Measurements from ENCODE around the gene AQP1. TPM values are rescaled to one million over a fixed set of nuclear protein-coding genes. Genes with fewer than 3 reads are reported as not detected.

The AQP1 gene
- total and polyA plus RNA-seq, 5 experiments from 2014 or later = 0.23 to 0.33 TPM; not detected in 3

- POLR2A ChIA-PET = interaction anchor here (1.1 kb wide), 1 partner anchor 24 kb away, joined by 3 read pairs; no protein-coding TSS in a partner anchor
- Mint-ChIP-seq H3K36me3 (no peaks in the 10 kb centered on the region), H3K4me1 (peaks cover 0 to 2% (median 0%) of the 10 kb centered on the region in 4 donors), H3K27me3 (no peaks in the 10 kb centered on the region), H3K4me3 (no peak overlapping the region), H3K9me3 (peaks cover 0 to 6% (median 2%) of the 10 kb centered on the region in 9 donors), H3K27ac (no peak overlapping the region)
- peak in 1 of 10 donors; percentile 44 for DNase-seq
- no peak for ATAC-seq
Observed at GRCh38 chr7:30921540-30922401, 10.1 kb downstream of the AQP1 start.

GRCh38 chr7:30922596-30922995, 10.9 kb downstream of the AQP1 start:
- no peak overlapping the region for H3K27ac Mint-ChIP-seq
- DNase-seq = no peak

GRCh38 chr7:30923009-30923773, 11.5 kb downstream of the AQP1 start:
- ATAC-seq = no peak
- Mint-ChIP-seq H3K4me1 (peaks cover 0 to 2% (median 0%) of the 10 kb centered on the region in 4 donors), H3K9me3 (peaks cover 0 to 13% (median 3%) of the 10 kb centered on the region in 9 donors), H3K4me3 (no peak overlapping the region), H3K27me3 (no peaks in the 10 kb centered on the region), H3K36me3 (no peaks in the 10 kb centered on the region), H3K27ac (no peak overlapping the region)
- peak in 1 of 10 donors; percentile 11 for DNase-seq
- POLR2A ChIA-PET = interaction anchor here (1.1 kb wide), 1 partner anchor 25 kb away, joined by 3 read pairs; no protein-coding TSS in a partner anchor

More at GRCh38 chr7:30922596-30922995, 10.9 kb downstream of the AQP1 start:
- POLR2A ChIA-PET = interaction anchor here (1.1 kb wide), 1 partner anchor 24 kb away, joined by 3 read pairs; no protein-coding TSS in a partner anchor
- Mint-ChIP-seq H3K4me3 (no peak overlapping the region), H3K27me3 (no peaks in the 10 kb centered on the region), H3K9me3 (peaks cover 0 to 12% (median 3%) of the 10 kb centered on the region in 9 donors), H3K36me3 (no peaks in the 10 kb centered on the region), H3K4me1 (peaks cover 0 to 2% (median 0%) of the 10 kb centered on the region in 4 donors)
- no peak for ATAC-seq

- POLR2A ChIA-PET = no interaction called here
- Mint-ChIP-seq H3K36me3 (no peaks in the 10 kb centered on the region), H3K27ac (no peak overlapping the region), H3K4me1 (peaks cover 0 to 2% (median 0%) of the 10 kb centered on the region in 4 donors), H3K4me3 (no peak overlapping the region), H3K27me3 (no peaks in the 10 kb centered on the region), H3K9me3 (peaks cover 0 to 13% (median 3%) of the 10 kb centered on the region in 9 donors)
- ATAC-seq (no peak), DNase-seq (peak in 1 of 10 donors; percentile 8)
Observed at GRCh38 chr7:30923774-30924413, 12.2 kb downstream of the AQP1 start.

- DNase-seq (peak in 1 of 10 donors; percentile 52), ATAC-seq (no peak)
- POLR2A ChIA-PET = no interaction called here
- no peaks in the 10 kb centered on the region for H3K36me3 Mint-ChIP-seq
- peaks cover 0 to 2% (median 0%) of the 10 kb centered on the region in 4 donors for H3K4me1 Mint-ChIP-seq
- H3K4me3 Mint-ChIP-seq = no peak overlapping the region
- peaks cover 0 to 13% (median 3%) of the 10 kb centered on the region in 9 donors for H3K9me3 Mint-ChIP-seq
- peaks cover 0 to 3% (median 0%) of the 10 kb centered on the region in 5 donors for H3K27me3 Mint-ChIP-seq
- H3K27ac Mint-ChIP-seq = no peak overlapping the region
Observed at GRCh38 chr7:30924624-30925023, 13.0 kb downstream of the AQP1 start.

GRCh38 chr7:30925117-30925516, 13.5 kb downstream of the AQP1 start:
- ATAC-seq (no peak), DNase-seq (no peak)
- peaks cover 0 to 7% (median 0%) of the 10 kb centered on the region in 5 donors for H3K27me3 Mint-ChIP-seq
- peaks cover 0 to 13% (median 3%) of the 10 kb centered on the region in 9 donors for H3K9me3 Mint-ChIP-seq
- peaks cover 0 to 2% (median 0%) of the 10 kb centered on the region in 4 donors for H3K4me1 Mint-ChIP-seq
- no peak overlapping the region for H3K27ac Mint-ChIP-seq
- H3K36me3 Mint-ChIP-seq = no peaks in the 10 kb centered on the region
- H3K4me3 Mint-ChIP-seq = no peak overlapping the region
- POLR2A ChIA-PET = no interaction called here

GRCh38 chr7:30925913-30926312, 14.3 kb downstream of the AQP1 start:
- DNase-seq (no peak), ATAC-seq (no peak)
- Mint-ChIP-seq H3K27ac (peak overlapping the region in 1 of 10 donors; percentile 52), H3K4me3 (no peak overlapping the region), H3K4me1 (peaks cover 0 to 2% (median 0%) of the 10 kb centered on the region in 4 donors), H3K27me3 (peaks cover 0 to 7% (median 0%) of the 10 kb centered on the region in 5 donors), H3K36me3 (no peaks in the 10 kb centered on the region), H3K9me3 (peaks cover 0 to 13% (median 3%) of the 10 kb centered on the region in 9 donors)
- POLR2A ChIA-PET = no interaction called here

- Mint-ChIP-seq H3K4me1 (peaks cover 0 to 2% (median 0%) of the 10 kb centered on the region in 4 donors), H3K27me3 (peaks cover 0 to 7% (median 0%) of the 10 kb centered on the region in 5 donors), H3K4me3 (no peak overlapping the region), H3K9me3 (peaks cover 0 to 13% (median 3%) of the 10 kb centered on the region in 9 donors), H3K36me3 (no peaks in the 10 kb centered on the region), H3K27ac (no peak overlapping the region)
- ATAC-seq (no peak), DNase-seq (no peak)
- POLR2A ChIA-PET = no interaction called here
Observed at GRCh38 chr7:30926313-30926712, 14.7 kb downstream of the AQP1 start.

GRCh38 chr7:30927040-30927439, 15.4 kb downstream of the AQP1 start:
- Mint-ChIP-seq H3K9me3 (peaks cover 0 to 13% (median 3%) of the 10 kb centered on the region in 9 donors), H3K27ac (no peak overlapping the region), H3K4me1 (peaks cover 0 to 2% (median 0%) of the 10 kb centered on the region in 4 donors), H3K36me3 (no peaks in the 10 kb centered on the region), H3K4me3 (no peak overlapping the region), H3K27me3 (peaks cover 0 to 7% (median 0%) of the 10 kb centered on the region in 5 donors)
- no peak for ATAC-seq
- peak in 1 of 10 donors; percentile 37 for DNase-seq
- POLR2A ChIA-PET = no interaction called here

- Mint-ChIP-seq H3K36me3 (no peaks in the 10 kb centered on the region), H3K4me3 (no peak overlapping the region), H3K9me3 (peaks cover 0 to 13% (median 3%) of the 10 kb centered on the region in 9 donors), H3K27me3 (peaks cover 0 to 7% (median 0%) of the 10 kb centered on the region in 5 donors), H3K27ac (no peak overlapping the region), H3K4me1 (no peaks in the 10 kb centered on the region)
- POLR2A ChIA-PET = no interaction called here
- no peak for ATAC-seq
- no peak for DNase-seq
Observed at GRCh38 chr7:30927559-30927958, 15.9 kb downstream of the AQP1 start.

GRCh38 chr7:30928254-30928872, 16.7 kb downstream of the AQP1 start:
- Mint-ChIP-seq H3K4me1 (no peaks in the 10 kb centered on the region), H3K27me3 (peaks cover 0 to 7% (median 0%) of the 10 kb centered on the region in 5 donors), H3K36me3 (no peaks in the 10 kb centered on the region), H3K9me3 (peaks cover 0 to 13% (median 3%) of the 10 kb centered on the region in 9 donors), H3K27ac (no peak overlapping the region), H3K4me3 (no peak overlapping the region)
- peak in 1 of 10 donors; percentile 37 for DNase-seq
- POLR2A ChIA-PET = no interaction called here
- no peak for ATAC-seq

- Mint-ChIP-seq H3K27me3 (peaks cover 0 to 12% (median 0%) of the 10 kb centered on the region in 5 donors), H3K27ac (no peak overlapping the region), H3K36me3 (no peaks in the 10 kb centered on the region), H3K4me3 (no peak overlapping the region), H3K9me3 (peaks cover 0 to 13% (median 3%) of the 10 kb centered on the region in 9 donors), H3K4me1 (no peaks in the 10 kb centered on the region)
- ATAC-seq (no peak), DNase-seq (peak in 1 of 10 donors; percentile 54)
- POLR2A ChIA-PET = no interaction called here
Observed at GRCh38 chr7:30929686-30930085, 18.0 kb downstream of the AQP1 start.
